GM20000 (cell line): Measurements from ENCODE around the gene MYOCD.

Source experiments
- DNase-seq: peaks from one replicate; pipeline ENCODE4 v3.0.0; 2012; ENCODE audit warnings: low spot score
- CTCF ChIP-seq: IDR thresholded peaks from 2 replicates; pipeline ENCODE4 v1.5.1; 2012; ENCODE audit warnings: mild to moderate bottlenecking, control low read depth; ENCODE audit errors: extremely low read depth, missing control alignments

MYOCD gene

GRCh38 chr17:12664252-12664651 lies 1.4 kb upstream of the MYOCD start:
- TF ChIP-seq CTCF, result no peak
- DNase-seq, result no peak

DNA sequence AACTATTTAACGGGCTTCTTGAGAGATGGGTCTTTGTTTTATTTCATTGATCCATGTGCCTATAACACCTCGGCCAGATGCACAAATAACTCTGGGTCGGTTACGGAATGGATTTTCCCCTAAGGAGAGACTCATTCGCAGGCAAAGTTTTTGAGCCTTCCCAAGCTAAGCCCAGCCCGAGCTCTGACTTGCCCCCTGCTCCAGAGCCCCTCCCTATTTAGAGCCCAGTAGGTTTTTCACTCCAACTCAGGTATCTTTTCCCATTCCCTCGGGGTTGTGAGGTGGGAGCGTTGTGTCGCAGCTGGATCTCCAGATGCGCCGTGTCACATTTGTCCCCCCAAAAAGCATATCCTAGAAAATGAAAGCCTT lies 812 bp upstream of the MYOCD start:
- no peak for TF ChIP-seq CTCF
- no peak for DNase-seq

DNA sequence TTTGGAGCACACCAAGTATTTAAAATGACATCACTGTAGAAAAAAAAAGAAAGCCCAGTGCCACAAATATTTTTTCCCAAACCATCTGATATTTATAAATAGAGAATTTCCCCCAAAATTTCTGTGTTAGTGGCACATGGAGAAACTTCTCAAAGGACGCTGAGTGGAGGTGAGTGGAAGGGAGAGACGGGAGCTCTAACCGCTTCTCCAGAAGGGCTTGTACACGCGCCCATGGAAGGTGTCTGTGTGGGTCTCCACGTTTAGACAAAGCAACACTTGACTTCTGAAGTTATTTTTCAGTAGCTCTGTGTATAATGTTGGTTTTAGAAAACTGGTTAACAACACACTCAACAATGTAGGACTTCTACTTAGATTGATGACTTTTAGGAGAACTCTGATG lies 1.0 kb downstream of the MYOCD start:
- DNase-seq, result no peak
- no peak for TF ChIP-seq CTCF

DNA sequence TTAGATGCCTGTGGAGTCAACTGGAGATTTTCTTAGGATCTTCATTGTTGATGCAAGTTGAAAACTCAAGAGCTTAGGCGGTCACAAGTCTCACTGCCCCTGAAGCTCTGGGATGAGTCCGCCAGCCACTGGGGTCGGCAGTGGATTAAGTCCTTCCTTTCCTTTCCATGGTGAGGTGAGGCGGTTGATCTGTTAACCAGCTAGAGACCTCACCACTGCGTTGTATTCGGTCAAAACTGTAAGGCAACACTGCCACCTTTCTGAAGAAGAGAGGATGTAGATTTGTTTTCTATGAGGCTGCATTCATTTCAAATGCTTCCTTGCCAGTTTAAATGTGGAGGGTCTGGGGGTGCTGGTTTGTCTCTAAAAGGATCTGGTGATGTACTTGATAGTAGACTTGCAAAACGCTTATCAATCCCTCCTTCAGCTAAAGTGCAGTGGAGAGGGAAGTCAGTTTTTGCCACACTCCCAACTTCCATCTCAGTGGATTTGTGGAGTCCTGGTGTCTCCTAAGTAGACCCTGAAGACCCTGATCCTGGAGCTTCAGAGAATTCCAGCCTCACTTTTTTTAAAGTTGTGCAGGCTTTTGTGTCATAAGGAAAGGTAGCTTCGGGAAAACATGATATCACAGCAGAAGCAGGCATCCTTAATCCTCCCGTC lies 1.7 kb downstream of the MYOCD start:
- DNase-seq, result peak; percentile 66
- no peak for TF ChIP-seq CTCF

DNA sequence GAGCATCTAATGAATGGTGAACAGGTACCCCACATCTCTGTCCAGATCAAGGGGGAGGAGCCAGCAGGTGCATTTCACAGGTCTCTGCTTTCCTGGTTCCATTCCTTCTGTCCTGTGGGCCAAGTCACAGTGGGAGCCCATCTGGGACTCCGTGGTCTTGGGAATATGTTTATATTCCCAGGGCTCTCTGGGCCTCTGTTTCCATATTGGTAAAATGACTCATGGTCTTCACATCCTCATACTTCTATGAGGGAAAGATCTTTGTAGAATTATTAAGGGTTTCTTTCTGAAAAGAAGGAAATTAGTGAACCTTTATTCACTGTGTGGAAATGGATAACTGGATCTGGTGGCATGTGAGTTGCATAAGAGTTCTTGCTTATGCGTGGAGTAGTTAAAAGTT lies 6.2 kb downstream of the MYOCD start:
- DNase-seq, result no peak
- no peak for TF ChIP-seq CTCF

- no peak for TF ChIP-seq CTCF
Observed at GRCh38 chr17:12672947-12673346, 7.3 kb downstream of the MYOCD start.

GRCh38 chr17:12673788-12674187 lies 8.1 kb downstream of the MYOCD start:
- TF ChIP-seq CTCF, result no peak
- no peak for DNase-seq

More at GRCh38 chr17:12672947-12673346, 7.3 kb downstream of the MYOCD start:
- no peak for DNase-seq
